CD4-positive, alpha-beta T cell treated with Interleukin-10 for 1 hour (primary cell): Measurements from ENCODE around the gene DIP2C.
A peak's percentile ranks its signal among the peaks of the same experiment; 100 is the strongest.
"Not testable (repeated sequence)": the region's sequence is repeated elsewhere in the genome, so short reads cannot be mapped to it uniquely, and the experiment has no call there.

Experiments
- DNase-seq: peaks from one replicate; pipeline ENCODE4 v3.0.0-alpha.2; 2020

DIP2C gene

DNA sequence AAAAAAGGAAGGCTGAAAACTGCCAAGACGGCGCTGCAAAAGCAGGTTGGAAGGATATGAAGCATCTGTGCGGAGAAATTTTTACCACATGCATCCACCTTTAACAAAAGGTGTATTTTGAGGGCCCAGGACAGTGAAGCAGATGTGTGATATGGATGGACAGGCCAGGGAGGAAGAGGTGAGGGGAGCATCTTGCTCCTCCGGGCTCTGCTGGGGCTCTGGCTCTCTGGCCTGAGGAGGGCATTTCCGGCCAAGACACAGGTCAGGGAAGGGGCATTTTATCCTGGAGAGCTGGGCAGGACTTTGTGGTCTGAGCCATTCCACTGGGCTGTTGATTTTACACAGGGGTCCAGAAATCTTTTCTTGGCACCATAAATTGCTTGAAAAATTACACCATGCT lies 379.1 kb downstream of the DIP2C start:
- DNase-seq = no peak

DNA sequence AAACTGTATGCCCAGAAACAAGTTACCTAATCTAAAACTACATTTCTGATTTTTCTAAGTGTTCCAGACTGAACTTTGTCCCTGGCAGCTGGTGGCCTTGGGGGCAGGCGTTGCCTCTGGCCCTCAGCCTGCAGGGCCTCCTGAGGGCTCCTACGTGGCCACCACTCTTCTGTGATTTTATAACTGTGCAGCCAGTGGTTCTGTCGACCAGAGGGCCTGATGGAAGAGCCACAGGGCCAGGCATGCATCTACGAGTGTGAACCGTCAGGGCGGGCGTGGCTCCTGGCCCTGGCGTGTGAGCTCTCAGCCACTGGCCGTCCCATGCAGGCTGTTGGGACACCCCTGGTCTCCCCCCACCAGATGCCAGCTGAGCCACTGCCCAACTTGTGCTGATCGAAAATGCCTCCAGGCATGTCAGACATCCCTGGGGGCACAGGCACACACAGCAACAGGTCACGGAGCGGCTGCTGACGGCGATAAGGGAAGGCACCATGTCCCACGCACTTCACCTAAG lies 380.8 kb downstream of the DIP2C start:
- no peak for DNase-seq

DNA sequence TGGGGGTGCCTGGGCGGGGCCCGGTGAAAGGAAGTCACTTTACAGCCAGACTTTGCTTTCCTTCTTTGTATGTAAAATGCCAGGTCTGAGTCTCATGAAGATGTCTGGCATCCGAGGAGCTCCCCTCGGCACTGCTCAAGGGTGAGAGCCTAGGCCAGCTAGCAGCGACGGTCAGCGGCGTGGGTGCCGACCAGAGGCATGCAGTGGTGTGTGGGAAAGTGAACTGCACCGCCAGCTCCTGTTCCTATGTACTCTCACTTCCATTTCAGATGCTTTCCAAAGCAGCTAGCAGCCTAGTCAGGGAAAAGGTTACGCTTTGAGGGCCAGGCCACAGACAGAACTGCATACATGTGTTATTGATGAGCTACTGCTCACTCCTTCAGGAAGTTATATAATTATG lies 381.4 kb downstream of the DIP2C start:
- no peak for DNase-seq

DNA sequence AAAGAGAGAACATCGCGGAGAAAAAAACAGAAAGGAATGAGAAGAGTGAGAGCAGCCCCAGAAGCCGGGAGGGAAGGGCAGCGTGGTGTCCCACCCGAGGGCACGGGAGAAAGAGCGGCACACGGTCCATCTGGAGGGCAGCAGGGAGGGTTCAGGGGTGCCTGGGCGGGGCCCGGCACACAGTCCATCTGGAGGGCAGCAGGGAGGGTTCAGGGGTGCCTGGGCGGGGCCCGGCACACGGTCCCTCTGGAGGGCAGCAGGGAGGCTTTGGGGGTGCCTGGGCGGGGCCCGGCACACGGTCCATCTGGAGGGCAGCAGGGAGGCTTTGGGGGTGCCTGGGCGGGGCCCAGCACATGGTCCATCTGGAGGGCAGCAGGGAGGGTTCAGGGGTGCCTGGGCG lies 381.8 kb downstream of the DIP2C start:
- DNase-seq = no peak

DNA sequence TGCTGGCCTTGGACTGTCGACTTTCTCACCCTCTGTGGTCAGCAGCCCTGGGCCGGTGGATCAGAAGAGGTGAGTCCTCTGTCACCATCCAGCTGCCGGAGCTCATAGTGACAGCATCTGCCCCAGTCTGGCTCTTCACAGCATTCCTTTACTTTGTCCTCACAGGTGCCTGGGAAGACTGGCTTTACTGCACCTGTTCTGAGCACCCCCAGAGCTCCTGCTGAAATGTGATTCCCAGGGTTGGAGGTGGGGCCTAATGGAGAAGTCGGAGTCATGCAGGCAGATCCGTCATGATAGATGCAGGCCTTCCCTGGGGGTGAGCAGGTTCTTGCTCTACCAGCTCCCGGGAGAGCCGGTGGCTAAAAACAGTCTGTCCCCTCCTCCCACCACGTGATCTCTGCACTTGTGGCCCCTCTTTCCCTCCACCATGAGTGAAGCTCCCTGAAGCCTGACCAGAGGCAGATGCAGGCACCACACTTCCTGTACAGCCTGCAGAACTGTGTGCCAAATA lies 382.7 kb downstream of the DIP2C start:
- DNase-seq = no peak

DNA sequence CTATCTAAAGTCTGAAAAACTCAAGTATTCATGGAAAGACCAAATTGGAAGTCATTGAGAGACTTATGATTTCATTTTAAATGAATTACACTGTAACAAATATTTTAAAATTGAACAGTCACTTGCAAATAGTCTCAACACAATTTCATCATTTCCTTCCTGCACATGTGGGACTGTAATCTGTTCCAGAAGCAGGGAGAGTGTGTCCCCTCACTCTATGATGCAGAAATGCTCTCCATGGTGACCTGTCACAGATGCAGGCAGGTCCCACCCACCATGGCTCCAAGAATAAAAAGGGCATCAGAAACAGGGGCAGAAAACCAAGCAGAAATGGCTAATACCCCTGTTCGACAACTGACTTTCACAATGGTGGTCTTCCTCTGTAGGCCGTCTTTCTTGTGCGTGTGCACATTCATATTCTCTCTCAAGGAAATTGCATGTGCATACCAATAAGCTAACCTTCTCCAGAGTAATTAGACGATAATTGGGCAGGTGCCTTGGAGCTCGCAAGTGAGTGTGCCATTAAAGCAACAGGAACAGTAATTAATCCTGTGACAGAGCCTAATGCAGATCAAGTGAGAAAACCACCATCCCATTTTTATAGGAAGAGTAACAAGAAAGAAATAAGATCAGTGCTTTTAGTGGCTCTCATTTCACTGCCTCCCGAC lies 383.3 kb downstream of the DIP2C start:
- no peak for DNase-seq

DNA sequence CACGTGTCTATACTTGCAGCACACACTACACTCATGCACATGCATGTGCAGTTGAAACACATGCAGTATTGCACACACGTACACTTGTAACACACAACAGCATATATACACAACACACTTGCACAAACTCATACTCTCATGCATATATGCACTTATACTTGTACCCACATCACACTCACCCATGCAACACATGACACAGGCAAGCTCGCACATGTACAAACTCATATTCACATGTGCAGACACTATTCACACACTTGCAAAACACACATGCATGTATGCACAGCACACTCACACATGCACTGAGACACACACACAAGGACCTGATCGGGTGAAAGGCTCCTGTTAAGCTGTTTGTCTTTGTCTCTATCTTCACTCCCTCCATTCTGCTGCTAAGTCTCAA lies 384.4 kb downstream of the DIP2C start:
- DNase-seq = no peak

DNA sequence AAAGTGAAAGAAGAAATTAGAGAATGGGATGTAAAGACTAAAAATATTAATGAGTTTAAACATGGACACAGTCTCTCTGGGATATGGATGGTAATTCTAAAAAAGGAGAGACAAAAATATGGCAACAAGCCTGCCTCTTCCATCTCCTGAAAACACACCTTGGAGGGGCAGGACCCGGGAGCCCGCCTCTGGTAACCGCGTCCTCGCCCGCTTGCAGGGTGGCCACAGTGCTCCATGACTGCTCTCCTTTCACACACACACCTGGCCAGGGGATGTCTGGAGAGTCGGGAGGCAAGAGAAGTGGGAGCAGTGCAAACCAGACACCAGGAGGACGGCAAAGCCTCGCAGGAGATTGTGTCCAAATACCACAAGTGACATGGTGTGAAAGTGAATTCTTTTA lies 387.9 kb downstream of the DIP2C start:
- DNase-seq = no peak

DNA sequence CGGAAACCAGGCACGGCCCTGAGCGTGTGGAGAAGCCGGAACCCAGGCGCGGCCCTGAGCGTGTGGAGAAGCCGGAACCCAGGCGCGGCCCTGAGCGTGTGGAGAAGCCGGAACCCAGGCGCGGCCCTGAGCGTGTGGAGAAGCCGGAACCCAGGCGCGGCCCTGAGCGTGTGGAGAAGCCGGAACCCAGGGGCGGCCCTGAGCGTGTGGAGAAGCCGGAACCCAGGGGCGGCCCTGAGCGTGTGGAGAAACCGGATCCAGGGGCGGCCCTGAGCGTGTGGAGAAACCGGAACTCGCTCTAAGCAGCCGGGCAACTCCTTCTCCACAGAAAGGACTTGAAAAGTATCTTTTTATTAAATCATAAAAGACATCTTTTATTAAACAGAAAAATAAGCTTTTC lies 388.9 kb downstream of the DIP2C start:
- not testable (repeated sequence) for DNase-seq

DNA sequence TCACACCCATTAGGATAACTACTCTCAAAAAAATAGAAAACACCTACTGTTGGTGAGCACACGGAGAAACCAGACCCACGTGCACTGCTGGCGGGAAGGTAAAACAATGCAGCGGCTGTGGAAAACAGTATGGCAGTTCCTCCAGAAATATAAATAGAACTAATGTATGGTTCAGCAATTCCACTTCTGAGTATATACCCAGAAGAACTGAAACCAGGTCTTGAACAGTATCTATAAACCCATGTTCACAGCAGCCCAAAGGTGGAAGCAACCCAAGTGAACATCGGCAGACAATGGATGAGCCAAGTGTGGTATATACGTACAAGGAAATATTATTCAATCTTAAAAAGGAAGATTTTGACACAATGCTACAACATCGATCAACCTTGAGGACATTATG lies 389.5 kb downstream of the DIP2C start:
- DNase-seq = no peak

DNA sequence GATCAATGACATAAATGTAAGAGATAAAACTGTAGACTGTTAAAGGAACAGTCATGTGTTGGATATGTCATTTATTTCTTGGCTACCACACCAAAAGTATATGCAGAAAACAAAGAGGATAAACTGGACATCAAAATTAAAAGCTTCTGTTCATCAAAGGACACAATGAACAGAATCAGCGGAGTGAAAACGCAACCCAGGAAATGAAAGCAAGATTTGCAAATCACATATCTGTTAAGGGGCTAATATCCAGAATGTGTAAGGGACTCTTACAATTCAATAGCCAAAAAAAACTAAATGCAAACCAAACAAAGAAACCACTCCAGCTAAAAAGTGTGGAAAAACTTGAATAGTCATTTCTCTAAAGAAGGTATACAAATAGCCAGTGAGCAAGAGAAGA lies 390.0 kb downstream of the DIP2C start:
- no peak for DNase-seq

DNA sequence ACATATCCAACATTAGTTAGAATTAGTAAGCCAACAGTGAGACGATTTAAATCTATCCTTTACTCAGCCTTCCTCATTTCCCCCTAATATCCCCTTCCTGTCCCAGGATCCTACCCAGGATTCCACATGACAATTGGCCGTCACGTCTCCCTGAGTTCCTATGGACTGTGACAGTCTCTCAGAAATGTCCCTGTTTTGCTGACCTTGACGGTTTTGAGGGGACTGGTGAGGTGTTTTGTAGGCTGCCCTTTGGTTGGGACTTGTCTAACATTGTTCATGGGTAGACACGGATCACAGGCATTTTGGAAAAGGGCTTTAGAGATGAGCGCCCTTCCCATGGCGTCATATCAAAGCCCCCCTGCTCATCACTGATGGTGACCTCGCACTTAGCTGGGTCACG lies 391.4 kb downstream of the DIP2C start:
- no peak for DNase-seq

DNA sequence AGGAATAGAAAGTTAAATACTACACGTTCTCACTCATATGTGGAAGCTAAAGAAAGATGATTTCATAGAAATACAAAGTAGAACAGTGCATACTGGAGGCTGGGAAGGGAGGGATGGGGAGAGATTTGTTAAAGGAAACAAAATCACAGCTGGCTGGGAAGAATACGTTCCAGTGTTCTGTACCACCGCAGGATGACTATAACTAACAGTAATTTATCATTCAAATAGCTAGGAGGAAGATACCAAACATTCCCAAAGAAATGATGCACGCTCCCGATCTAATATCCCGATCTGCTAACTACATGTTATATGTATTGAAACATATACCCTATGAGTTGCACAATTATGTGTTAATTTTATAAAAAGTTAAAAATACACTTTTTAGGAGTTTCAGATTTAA lies 391.9 kb downstream of the DIP2C start:
- no peak for DNase-seq

DNA sequence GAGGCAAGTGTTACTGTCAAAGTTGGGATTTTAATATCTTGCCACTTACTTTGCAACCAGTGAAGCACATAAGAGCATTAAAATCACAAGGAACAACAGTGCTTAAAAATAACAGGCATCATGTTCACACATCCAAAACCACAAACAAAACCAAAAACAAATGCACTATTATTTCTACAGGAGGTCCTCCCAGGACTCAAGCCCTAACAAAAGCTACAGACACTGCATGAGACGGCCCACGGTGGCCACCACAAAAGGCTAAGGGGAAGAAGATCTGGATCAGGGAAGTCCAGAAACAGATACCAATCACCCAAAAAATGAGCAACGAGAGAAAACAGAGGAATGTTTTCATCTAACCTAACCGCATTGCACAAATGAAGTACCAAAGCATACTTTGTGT lies 395.8 kb downstream of the DIP2C start:
- no peak for DNase-seq

DNA sequence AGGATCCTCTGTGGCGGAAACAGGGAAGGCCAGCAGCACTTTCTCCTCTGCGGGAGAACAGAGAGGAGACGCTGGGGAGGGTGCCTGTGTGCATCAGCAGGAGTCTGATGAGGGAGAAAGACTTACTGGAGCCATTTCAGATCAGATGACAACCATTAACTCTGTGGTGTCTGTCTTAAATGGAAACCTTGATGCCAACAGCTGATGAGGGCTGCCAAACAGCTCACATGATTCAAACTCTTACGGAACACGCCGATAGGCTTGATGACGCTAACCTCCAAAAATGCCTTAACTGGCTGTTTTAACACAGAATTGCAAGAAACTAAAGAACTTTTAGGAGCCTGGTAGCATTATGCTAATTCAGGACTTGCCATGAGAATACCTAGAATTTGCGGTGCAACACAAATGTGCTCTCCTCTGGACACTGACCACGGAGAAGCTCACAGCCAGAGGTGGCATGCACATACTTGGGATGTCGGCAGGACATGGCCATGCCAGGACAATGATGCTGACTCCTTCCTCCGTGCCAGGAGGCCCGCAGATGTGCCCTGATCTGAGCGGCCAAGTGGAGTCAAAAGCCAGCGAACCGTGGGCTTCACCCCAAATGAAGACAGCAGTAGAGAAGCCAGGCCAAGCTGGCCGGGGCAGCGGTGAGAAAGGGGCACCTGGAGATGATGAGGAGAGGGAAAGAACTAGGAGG lies 399.3 kb downstream of the DIP2C start:
- DNase-seq = no peak

DNA sequence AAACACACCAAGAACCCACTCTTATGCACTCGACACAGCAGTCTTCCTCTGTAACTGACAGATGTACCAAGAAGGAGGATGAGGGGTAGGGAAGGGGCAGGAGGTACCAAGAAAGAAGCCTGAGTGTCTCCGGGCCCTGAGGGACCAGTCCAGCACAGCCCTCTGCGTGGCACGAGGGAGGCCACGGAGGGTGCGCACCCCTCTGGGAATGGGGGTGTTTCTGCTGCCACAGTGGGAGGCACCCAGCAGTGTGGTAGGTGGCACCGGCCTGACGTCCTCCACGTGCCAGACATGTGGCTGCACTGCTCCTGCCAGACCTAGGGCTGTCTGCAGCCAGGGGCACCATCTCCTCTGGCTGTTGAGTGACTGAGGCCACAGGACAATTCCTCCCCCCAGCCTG lies 399.9 kb downstream of the DIP2C start:
- DNase-seq = no peak

DNA sequence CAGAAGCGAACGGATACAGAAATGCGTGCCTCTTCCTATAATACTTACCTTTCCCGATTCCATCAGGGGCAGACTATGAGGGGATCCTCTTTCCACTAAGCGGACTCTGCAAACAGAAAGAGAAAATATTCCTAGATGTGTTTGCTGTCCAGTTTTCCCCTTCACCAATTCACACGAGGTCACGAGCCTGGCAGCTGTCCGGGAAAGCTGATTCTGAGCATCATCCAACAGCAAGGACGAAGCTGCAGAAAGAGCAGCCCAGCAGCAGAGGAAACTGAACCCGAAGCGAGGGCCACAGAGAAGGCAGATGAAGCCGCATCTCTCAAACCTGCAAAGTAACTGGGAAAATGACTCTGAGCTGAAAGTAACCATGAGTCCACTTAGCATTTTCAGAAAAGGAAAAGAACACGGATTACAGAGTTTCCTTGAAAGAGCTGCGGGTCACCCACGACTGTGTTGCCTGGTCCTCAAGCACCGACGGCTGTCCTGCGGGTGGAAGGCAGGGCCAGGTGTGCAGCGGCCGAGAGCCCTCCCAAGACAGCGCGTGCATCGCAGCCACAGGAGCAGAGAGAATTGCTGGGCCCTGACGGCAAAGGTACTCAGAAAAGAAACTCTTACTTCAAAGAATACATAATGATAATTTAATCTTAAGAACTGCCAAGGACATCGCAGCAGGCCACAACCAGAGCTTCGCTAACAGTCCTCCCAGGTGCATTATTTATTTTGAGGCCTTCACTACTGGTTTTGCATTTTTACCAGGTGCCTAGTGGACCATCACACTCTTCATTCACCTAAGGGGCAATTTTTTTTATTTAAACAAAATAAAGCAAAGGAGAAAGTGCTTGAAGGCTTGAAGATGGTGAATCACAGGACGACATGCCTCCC lies 400.9 kb downstream of the DIP2C start:
- no peak for DNase-seq

DNA sequence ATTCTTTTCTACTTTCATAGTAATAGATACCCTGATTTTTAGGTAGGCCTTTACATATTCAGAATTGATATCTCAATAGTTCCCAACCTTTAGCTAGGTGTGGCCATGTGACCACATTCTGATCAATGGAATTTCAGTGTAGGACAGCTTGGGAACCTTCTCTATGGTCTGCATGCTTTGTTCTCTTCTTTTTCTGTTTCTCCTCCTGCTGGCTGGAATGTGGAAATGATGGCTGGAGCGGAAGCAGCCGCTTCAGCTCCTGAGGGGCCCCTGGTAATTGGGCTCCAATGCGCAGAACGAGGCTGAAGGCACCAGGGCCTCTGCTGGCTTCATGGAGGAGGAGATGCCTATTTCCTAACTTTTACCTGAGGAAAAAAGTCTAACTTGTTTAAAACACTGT lies 401.7 kb downstream of the DIP2C start:
- DNase-seq = no peak

DNA sequence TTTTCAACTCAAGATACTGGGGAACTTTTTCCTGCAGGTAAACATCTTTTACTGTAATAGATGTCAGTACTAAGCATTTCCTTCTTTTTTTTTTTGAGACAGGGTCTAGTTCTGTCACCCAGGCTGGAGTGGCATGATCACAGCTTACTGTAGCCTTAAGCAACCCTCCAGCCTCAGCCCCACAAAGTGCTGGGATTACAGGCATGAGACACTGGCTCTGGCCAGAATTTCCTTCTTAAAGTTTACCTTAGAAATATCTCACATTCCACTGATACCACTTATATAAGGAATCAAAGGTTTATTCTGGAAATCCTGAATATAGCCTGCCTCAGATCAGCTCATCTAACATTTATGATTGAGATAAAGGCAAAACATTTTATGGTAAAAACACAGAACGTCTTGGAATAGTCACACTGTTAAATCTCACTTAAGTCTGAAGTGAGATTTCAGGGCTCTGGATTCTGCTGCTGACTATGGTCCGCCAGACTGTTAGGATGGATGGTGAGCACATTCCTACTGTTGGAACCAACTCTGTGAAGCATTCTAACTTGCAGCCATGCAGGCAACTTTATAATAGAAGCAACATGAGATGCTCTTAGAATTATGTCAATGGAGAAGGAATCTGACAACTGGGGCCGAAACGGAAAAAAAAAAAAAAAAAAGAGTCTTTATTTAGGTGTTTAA lies 402.3 kb downstream of the DIP2C start:
- no peak for DNase-seq

DNA sequence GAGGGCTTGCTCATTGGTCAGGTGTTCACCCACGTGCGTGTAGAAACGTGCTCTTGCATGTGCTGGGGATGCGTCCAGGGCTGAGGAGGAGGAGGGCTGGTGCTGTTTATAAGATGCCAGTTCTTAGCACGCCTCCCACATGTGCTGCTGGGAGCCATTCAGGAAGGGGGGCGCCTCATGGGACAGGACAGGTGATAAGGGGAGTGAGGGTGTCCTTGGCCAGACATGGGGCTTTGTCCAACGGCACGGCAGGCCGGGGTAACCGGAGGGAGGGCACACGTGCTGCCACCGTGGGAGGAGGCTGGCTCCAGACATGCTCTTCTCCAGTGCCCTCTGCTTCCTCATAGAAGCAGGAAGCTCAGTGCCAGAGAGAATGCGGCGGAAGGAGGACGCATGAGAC lies 404.3 kb downstream of the DIP2C start:
- no peak for DNase-seq

DNA sequence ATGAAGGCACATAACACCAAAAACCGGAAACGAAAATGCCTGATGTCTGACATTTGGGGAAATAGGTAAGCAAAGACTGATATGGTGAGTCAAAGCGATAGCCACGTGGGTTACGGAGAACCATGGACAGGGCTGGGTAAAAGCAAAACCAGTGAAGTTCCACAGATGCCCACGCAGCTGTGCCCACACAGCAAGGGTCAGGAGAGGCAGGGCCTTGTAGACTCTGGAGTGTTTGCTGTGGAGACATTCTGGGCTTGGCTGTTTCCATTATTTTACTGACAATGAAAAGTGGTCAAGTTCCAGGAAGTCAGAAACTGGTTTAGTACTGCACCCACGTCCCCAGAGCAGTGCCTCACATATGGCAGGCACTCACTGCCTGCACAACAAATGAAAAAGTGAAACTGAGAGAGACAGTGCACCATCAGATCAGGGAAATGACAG lies 405.5 kb downstream of the DIP2C start:
- peak; percentile 13 for DNase-seq

DNA sequence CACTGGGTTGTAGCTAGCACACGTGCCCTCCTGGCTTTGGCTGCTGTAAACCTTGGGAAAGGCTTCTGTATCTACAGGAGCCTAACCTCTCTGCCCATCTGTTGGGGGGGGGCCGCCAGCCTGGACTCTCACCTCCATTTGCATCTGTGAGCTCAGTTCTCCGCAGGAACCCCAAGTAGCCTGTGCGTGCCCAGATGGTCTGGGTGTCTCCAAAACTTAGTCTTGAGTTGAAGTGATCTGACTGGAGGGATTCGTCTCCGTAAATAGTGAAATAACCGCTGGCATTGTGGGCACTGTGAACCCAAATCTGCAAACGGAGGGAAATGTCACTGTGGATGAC lies 406.4 kb downstream of the DIP2C start:
- DNase-seq = no peak
